Stimulated activated CD4-positive, alpha-beta T cell treated with anti-CD3 and anti-CD28 coated beads, Interleukin-12 subunit alpha, Interleukin-12 subunit beta, amount 100 ng/mL, for 48 hours (primary cell): ENCODE data around the gene SMPD4.
"Not testable (repeated sequence)": the region's sequence is repeated elsewhere in the genome, so short reads cannot be mapped to it uniquely, and the experiment has no call there.

ENCODE experiments used
- DNase-seq, 3 donors: peaks; one replicate each; pipeline ENCODE4 v3.0.0-alpha.2; 2020; ENCODE audit warnings: low read depth in 2 of 3, low spot score in 1 of 3

Gene SMPD4

GRCh38 chr2:130181325-130181879 lies at the start of gene SMPD4:
SMPD4 (minus strand) TSS chr2:130181602; CDS start chr2:130176592, 5,010 bp downstream.
- peak; percentile 95 to 98 (median 96) for DNase-seq

- not testable (repeated sequence) for DNase-seq
Measured at GRCh38 chr2:130230907-130231306, 49.5 kb upstream of the SMPD4 start.

GRCh38 chr2:130230376-130230775 lies 49.0 kb upstream of the SMPD4 start:
- not testable (repeated sequence) for DNase-seq

GRCh38 chr2:130229161-130229510 lies 47.7 kb upstream of the SMPD4 start:
- DNase-seq = not testable (repeated sequence)

GRCh38 chr2:130228467-130229160 lies 47.2 kb upstream of the SMPD4 start:
- not testable (repeated sequence) for DNase-seq

GRCh38 chr2:130228005-130228404 lies 46.6 kb upstream of the SMPD4 start:
- DNase-seq = not testable (repeated sequence)

GRCh38 chr2:130222523-130222922 lies 41.1 kb upstream of the SMPD4 start:
- DNase-seq = not testable (repeated sequence)

- not testable (repeated sequence) for DNase-seq
Measured at GRCh38 chr2:130220505-130220904, 39.1 kb upstream of the SMPD4 start.

- not testable (repeated sequence) for DNase-seq
Measured at GRCh38 chr2:130219147-130219546, 37.7 kb upstream of the SMPD4 start.

GRCh38 chr2:130207051-130207450 lies 25.6 kb upstream of the SMPD4 start:
- not testable (repeated sequence) for DNase-seq

GRCh38 chr2:130203150-130203549 lies 21.7 kb upstream of the SMPD4 start:
- DNase-seq = not testable (repeated sequence)

GRCh38 chr2:130202518-130202917 lies 21.1 kb upstream of the SMPD4 start:
- not testable (repeated sequence) for DNase-seq

GRCh38 chr2:130198343-130198742 lies 16.9 kb upstream of the SMPD4 start, which contains the start of gene TUBA3E:
TUBA3E (minus strand) TSS chr2:130198439; CDS start chr2:130198360, 79 bp downstream.
- no peak for DNase-seq

- not testable (repeated sequence) for DNase-seq
Measured at GRCh38 chr2:130196052-130196451, 14.7 kb upstream of the SMPD4 start.

- not testable (repeated sequence) for DNase-seq
Measured at GRCh38 chr2:130195089-130195635, 13.8 kb upstream of the SMPD4 start.

GRCh38 chr2:130193824-130194223 lies 12.4 kb upstream of the SMPD4 start:
- DNase-seq = not testable (repeated sequence)

GRCh38 chr2:130192451-130192850 lies 11.0 kb upstream of the SMPD4 start:
- not testable (repeated sequence) for DNase-seq

- DNase-seq = not testable (repeated sequence)
Measured at GRCh38 chr2:130191319-130191718, 9.9 kb upstream of the SMPD4 start.

GRCh38 chr2:130190237-130190636 lies 8.8 kb upstream of the SMPD4 start:
- DNase-seq = no peak

- not testable (repeated sequence) for DNase-seq
Measured at GRCh38 chr2:130188958-130189357, 7.6 kb upstream of the SMPD4 start.

GRCh38 chr2:130187859-130188792 lies 6.7 kb upstream of the SMPD4 start:
- not testable (repeated sequence) for DNase-seq
